Liver (tissue), 9 donors: ENCODE data around the gene CCDC15. TPM values are rescaled to one million over a fixed set of nuclear protein-coding genes. Genes with fewer than 3 reads are reported as not detected.

ENCODE experiments used
- DNase-seq: peaks from one replicate; pipeline ENCODE4 v3.0.0-alpha.2; 2017; ENCODE audit warnings: low spot score
- H3K27ac ChIP-seq, 2 donors: one replicate each; pipeline ENCODE4 v1.7.0; 2013; ENCODE audit warnings: inconsistent platforms in 2 of 2, low read length in 2 of 2, control low read depth in 1 of 2, low read depth in 1 of 2, mild to moderate bottlenecking in 1 of 2
- H3K27me3 ChIP-seq, 4 donors: one replicate each; pipeline versions ENCODE4 v1.6.1 to v1.7.0; 2013; ENCODE audit warnings: low read length in 3 of 4, inconsistent platforms in 1 of 4, mild to moderate bottlenecking in 1 of 4, moderate library complexity in 1 of 4; ENCODE audit not compliant: control insufficient read depth in 4 of 4, insufficient read depth in 4 of 4
- H3K36me3 ChIP-seq, 4 donors: one replicate each; pipeline versions ENCODE4 v1.6.1 to v1.7.0; 2013; ENCODE audit warnings: low read length in 3 of 4, mild to moderate bottlenecking in 3 of 4, low read depth in 1 of 4, moderate library complexity in 1 of 4; ENCODE audit not compliant: control insufficient read depth in 4 of 4, insufficient read depth in 3 of 4
- H3K4me1 ChIP-seq, 4 donors: one replicate each; pipeline versions ENCODE4 v1.6.1 to v1.7.0; 2013; ENCODE audit warnings: low read length in 3 of 4, mild to moderate bottlenecking in 3 of 4, moderate library complexity in 1 of 4; ENCODE audit not compliant: control insufficient read depth in 4 of 4, insufficient read depth in 4 of 4
- H3K4me3 ChIP-seq, 3 donors: one replicate each; pipeline versions ENCODE4 v1.6.1 to v1.7.0; 2013; ENCODE audit warnings: low read length in 3 of 3, control low read depth in 1 of 3, low read depth in 1 of 3, mild to moderate bottlenecking in 1 of 3
- H3K9ac ChIP-seq, 2 donors: one replicate each; pipeline ENCODE4 v1.7.0; 2013; ENCODE audit warnings: low read length in 2 of 2, mild to moderate bottlenecking in 2 of 2, moderate library complexity in 2 of 2, control low read depth in 1 of 2, low read depth in 1 of 2
- H3K9me3 ChIP-seq, 4 donors: one replicate each; pipeline versions ENCODE4 v1.6.1 to v1.7.0; 2013; ENCODE audit warnings: low read length in 3 of 4; ENCODE audit not compliant: control insufficient read depth in 4 of 4
- EGR1 ChIP-seq, 2 donors: IDR thresholded peaks; 2 replicates each; pipeline ENCODE4 v1.6.1; 2016 to 2018; ENCODE audit warnings: antibody characterized with exemption in 2 of 2, low read depth in 2 of 2
- FOXA1 ChIP-seq: IDR thresholded peaks from 2 replicates; pipeline ENCODE4 v1.6.1; 2016; ENCODE audit warnings: antibody characterized with exemption
- FOXA2 ChIP-seq: IDR thresholded peaks from 2 replicates; pipeline ENCODE4 v1.6.1; 2016; ENCODE audit warnings: antibody characterized with exemption
- GABPA ChIP-seq, 2 donors: IDR thresholded peaks in 1 of 2; conservative IDR thresholded peaks in 1 of 2; 2 replicates each; pipeline ENCODE4 v1.6.1; 2016; ENCODE audit warnings: antibody characterized with exemption in 2 of 2, mild to moderate bottlenecking in 1 of 2, moderate library complexity in 1 of 2
- HNF4A ChIP-seq, 2 donors: conservative IDR thresholded peaks; 2 replicates each; pipeline ENCODE4 v1.6.1; 2016; ENCODE audit warnings: antibody characterized with exemption in 2 of 2, mild to moderate bottlenecking in 2 of 2
- HNF4G ChIP-seq: IDR thresholded peaks from 2 replicates; pipeline ENCODE4 v1.6.1; 2016; ENCODE audit warnings: antibody characterized with exemption
- JUND ChIP-seq, 2 donors: IDR thresholded peaks; 2 replicates each; pipeline ENCODE4 v1.6.1; 2016; ENCODE audit warnings: antibody characterized with exemption in 2 of 2
- NR2F2 ChIP-seq: IDR thresholded peaks from 2 replicates; pipeline ENCODE4 v1.6.1; 2016; ENCODE audit warnings: antibody characterized with exemption
- RAD21 ChIP-seq, 2 donors: IDR thresholded peaks; 2 replicates each; pipeline ENCODE4 v1.6.1; 2016; ENCODE audit warnings: antibody characterized with exemption in 2 of 2, mild to moderate bottlenecking in 2 of 2
- RXRA ChIP-seq, 2 donors: IDR thresholded peaks; 2 replicates each; pipeline ENCODE4 v1.6.1; 2017 to 2018; ENCODE audit warnings: antibody characterized with exemption in 2 of 2, mild to moderate bottlenecking in 1 of 2
- SP1 ChIP-seq: IDR thresholded peaks from 2 replicates; pipeline ENCODE4 v1.6.1; 2018; ENCODE audit warnings: antibody characterized with exemption, mild to moderate bottlenecking
- TAF1 ChIP-seq: conservative IDR thresholded peaks from 2 replicates; pipeline ENCODE4 v1.6.1; 2016; ENCODE audit warnings: antibody characterized with exemption, mild to moderate bottlenecking
- YY1 ChIP-seq: IDR thresholded peaks from 2 replicates; pipeline ENCODE4 v1.6.1; 2016; ENCODE audit warnings: antibody characterized with exemption, mild to moderate bottlenecking
- polyA plus RNA-seq, 2 donors: library from polyadenylated mRNA; stranded (reverse) in 1 of 2; unstranded in 1 of 2; fragments of 200-250 nt in 1 of 2; fragments of >200 nt in 1 of 2; fragmentation: Nextera tagmentation in 1 of 2; extraction: Ambion mirVana in 1 of 2; gene quantifications; one replicate each; pipeline versions ENCODE4 v1.2.1 to v1.2.3, GENCODE V29; 2013 to 2015
- total RNA-seq, 2 donors: library from RNA; depleted of rRNA; stranded (reverse); fragments of >200 nt; gene quantifications; one replicate each; pipeline ENCODE4 v1.2.3, GENCODE V29; 2014
- TF ChIP-seq, protein P1 (sequence below): fragments of 150-350 bp; IDR thresholded peaks from 2 replicates; pipeline ENCODE4 v1.5.1; 2017; ENCODE audit warnings: improper control_type of control experiment, low read depth, low read length; ENCODE audit not compliant: missing input control
- TF ChIP-seq, protein P2 (sequence below): IDR thresholded peaks from 2 replicates; pipeline ENCODE4 v1.6.1; 2016; ENCODE audit warnings: antibody characterized with exemption
- TF ChIP-seq, protein P3 (sequence below): IDR thresholded peaks from 2 replicates; pipeline ENCODE4 v1.6.1; 2016; ENCODE audit warnings: antibody characterized with exemption
- TF ChIP-seq, protein P4 (sequence below): IDR thresholded peaks from 2 replicates; pipeline ENCODE4 v1.6.1; 2016; ENCODE audit warnings: antibody characterized with exemption
- TF ChIP-seq, protein P5 (sequence below): IDR thresholded peaks from 2 replicates; pipeline ENCODE4 v1.6.1; 2016; ENCODE audit warnings: antibody characterized with exemption, mild to moderate bottlenecking
- donor health status: healthy.
- donor health status: healthy.
- donor health status: healthy.
- donor health status: healthy.
- donor health status: healthy.

Gene CCDC15
- total and polyA plus RNA-seq, 4 donors = 0.35 to 3.5 (median 0.88) TPM

DNA sequence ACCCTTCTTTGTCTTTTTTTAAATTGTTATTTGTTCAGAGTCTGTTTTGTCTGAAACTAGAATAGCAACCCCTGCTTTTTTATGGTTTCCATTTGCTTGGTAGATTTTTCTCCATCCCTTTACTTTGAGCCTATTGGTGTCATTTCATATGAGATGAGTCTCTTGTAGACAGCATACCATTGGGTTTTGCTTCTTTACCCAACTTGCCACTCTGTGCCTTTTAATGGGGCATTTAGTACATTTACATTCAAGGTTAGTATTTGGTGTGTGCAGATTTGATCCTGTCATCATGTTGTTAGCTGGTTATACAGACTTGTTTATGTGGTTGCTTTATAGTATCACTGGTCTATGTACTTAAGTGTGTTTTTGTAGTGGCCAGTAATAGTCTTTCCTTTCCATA is 28.0 kb downstream of the CCDC15 start:
- H3K4me1 ChIP-seq = no peaks in the 10 kb centered on the region
- peaks cover 0 to 4% (median 0%) of the 10 kb centered on the region in 4 donors for H3K9me3 ChIP-seq
- TF ChIP-seq FOXA1 (no peak), SP1 (no peak), NR2F2 (no peak), TAF1 (no peak), RXRA (IDR thresholded peaks at IDR 0.05) (no peak), GABPA (IDR thresholded peaks at IDR 0.05 in 1 of 2, conservative IDR thresholded peaks at IDR 0.05 in 1 of 2) (no peak), HNF4G (no peak), YY1 (no peak), EGR1 (IDR thresholded peaks at IDR 0.05; ENCODE audit: low read depth in 2 of 2) (no peak), FOXA2 (no peak), RAD21 (IDR thresholded peaks at IDR 0.05) (no peak), JUND (IDR thresholded peaks at IDR 0.05) (no peak), HNF4A (conservative IDR thresholded peaks at IDR 0.05) (no peak)
- TF ChIP-seq, protein P1, sequence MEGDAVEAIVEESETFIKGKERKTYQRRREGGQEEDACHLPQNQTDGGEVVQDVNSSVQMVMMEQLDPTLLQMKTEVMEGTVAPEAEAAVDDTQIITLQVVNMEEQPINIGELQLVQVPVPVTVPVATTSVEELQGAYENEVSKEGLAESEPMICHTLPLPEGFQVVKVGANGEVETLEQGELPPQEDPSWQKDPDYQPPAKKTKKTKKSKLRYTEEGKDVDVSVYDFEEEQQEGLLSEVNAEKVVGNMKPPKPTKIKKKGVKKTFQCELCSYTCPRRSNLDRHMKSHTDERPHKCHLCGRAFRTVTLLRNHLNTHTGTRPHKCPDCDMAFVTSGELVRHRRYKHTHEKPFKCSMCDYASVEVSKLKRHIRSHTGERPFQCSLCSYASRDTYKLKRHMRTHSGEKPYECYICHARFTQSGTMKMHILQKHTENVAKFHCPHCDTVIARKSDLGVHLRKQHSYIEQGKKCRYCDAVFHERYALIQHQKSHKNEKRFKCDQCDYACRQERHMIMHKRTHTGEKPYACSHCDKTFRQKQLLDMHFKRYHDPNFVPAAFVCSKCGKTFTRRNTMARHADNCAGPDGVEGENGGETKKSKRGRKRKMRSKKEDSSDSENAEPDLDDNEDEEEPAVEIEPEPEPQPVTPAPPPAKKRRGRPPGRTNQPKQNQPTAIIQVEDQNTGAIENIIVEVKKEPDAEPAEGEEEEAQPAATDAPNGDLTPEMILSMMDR = no peak
- TF ChIP-seq, protein P2, sequence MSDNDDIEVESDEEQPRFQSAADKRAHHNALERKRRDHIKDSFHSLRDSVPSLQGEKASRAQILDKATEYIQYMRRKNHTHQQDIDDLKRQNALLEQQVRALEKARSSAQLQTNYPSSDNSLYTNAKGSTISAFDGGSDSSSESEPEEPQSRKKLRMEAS = no peak
- TF ChIP-seq, protein P3, sequence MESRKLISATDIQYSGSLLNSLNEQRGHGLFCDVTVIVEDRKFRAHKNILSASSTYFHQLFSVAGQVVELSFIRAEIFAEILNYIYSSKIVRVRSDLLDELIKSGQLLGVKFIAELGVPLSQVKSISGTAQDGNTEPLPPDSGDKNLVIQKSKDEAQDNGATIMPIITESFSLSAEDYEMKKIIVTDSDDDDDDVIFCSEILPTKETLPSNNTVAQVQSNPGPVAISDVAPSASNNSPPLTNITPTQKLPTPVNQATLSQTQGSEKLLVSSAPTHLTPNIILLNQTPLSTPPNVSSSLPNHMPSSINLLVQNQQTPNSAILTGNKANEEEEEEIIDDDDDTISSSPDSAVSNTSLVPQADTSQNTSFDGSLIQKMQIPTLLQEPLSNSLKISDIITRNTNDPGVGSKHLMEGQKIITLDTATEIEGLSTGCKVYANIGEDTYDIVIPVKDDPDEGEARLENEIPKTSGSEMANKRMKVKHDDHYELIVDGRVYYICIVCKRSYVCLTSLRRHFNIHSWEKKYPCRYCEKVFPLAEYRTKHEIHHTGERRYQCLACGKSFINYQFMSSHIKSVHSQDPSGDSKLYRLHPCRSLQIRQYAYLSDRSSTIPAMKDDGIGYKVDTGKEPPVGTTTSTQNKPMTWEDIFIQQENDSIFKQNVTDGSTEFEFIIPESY = no peak
- TF ChIP-seq, protein P4, sequence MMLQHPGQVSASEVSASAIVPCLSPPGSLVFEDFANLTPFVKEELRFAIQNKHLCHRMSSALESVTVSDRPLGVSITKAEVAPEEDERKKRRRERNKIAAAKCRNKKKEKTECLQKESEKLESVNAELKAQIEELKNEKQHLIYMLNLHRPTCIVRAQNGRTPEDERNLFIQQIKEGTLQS = no peak
- TF ChIP-seq, protein P5, sequence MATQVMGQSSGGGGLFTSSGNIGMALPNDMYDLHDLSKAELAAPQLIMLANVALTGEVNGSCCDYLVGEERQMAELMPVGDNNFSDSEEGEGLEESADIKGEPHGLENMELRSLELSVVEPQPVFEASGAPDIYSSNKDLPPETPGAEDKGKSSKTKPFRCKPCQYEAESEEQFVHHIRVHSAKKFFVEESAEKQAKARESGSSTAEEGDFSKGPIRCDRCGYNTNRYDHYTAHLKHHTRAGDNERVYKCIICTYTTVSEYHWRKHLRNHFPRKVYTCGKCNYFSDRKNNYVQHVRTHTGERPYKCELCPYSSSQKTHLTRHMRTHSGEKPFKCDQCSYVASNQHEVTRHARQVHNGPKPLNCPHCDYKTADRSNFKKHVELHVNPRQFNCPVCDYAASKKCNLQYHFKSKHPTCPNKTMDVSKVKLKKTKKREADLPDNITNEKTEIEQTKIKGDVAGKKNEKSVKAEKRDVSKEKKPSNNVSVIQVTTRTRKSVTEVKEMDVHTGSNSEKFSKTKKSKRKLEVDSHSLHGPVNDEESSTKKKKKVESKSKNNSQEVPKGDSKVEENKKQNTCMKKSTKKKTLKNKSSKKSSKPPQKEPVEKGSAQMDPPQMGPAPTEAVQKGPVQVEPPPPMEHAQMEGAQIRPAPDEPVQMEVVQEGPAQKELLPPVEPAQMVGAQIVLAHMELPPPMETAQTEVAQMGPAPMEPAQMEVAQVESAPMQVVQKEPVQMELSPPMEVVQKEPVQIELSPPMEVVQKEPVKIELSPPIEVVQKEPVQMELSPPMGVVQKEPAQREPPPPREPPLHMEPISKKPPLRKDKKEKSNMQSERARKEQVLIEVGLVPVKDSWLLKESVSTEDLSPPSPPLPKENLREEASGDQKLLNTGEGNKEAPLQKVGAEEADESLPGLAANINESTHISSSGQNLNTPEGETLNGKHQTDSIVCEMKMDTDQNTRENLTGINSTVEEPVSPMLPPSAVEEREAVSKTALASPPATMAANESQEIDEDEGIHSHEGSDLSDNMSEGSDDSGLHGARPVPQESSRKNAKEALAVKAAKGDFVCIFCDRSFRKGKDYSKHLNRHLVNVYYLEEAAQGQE = no peak
- no peaks in the 10 kb centered on the region for H3K36me3 ChIP-seq
- no peaks in the 10 kb centered on the region for H3K27me3 ChIP-seq
- no peak overlapping the region for H3K9ac ChIP-seq
- H3K27ac ChIP-seq = no peak overlapping the region
- no peak for DNase-seq
- no peak overlapping the region for H3K4me3 ChIP-seq
